Activated T-cell treated with anti-CD3 and anti-CD28 coated beads, Interleukin-2, amount 50 U/mL, for 72 hours (primary cell): ENCODE measurements around the gene DGKB. TPM values are rescaled to one million over a fixed set of nuclear protein-coding genes. Genes with fewer than 3 reads are reported as not detected.

ENCODE experiments used
- ATAC-seq, 2 donors: fragments of 150-1000 bp; cut with Tn5 transposase; replicated peaks in 1 of 2; 2 replicates each; pipeline ENCODE4 v1.10.0; 2021; ENCODE audit warnings: moderate library complexity in 2 of 2, mild to moderate bottlenecking in 1 of 2
- DNase-seq, 2 donors: peaks; one replicate each; pipeline ENCODE4 v3.0.0; 2021 to 2022; ENCODE audit warnings: mixed read lengths in 1 of 2
- H3K27ac Mint-ChIP-seq: one replicate; pipeline ENCODE4 v1.8.0; 2022; ENCODE audit warnings: mild to moderate bottlenecking, moderate library complexity, mixed read lengths
- H3K27me3 Mint-ChIP-seq: one replicate; pipeline ENCODE4 v1.8.0; 2022; ENCODE audit warnings: low read depth, mixed read lengths
- H3K36me3 Mint-ChIP-seq, 2 donors: one replicate each; pipeline ENCODE4 v1.8.0; 2022; ENCODE audit warnings: mixed read lengths in 2 of 2, mild to moderate bottlenecking in 1 of 2; ENCODE audit not compliant: insufficient read depth in 2 of 2
- H3K4me1 Mint-ChIP-seq: one replicate; pipeline ENCODE4 v1.8.0; 2022; ENCODE audit warnings: low read depth, mixed read lengths
- H3K4me3 Mint-ChIP-seq, 2 donors: one replicate each; pipeline ENCODE4 v1.8.0; 2022; ENCODE audit warnings: mild to moderate bottlenecking in 2 of 2, mixed read lengths in 2 of 2, moderate library complexity in 2 of 2
- H3K9me3 Mint-ChIP-seq, 2 donors: one replicate each; pipeline ENCODE4 v1.8.0; 2022; ENCODE audit warnings: mixed read lengths in 2 of 2
- total RNA-seq, 2 donors: library from RNA; stranded (reverse); gene quantifications; one replicate each; pipeline ENCODE4 v1.2.3, GENCODE V29; 2022

Gene DGKB
- total RNA-seq, 2 donors from 2014 or later, result not detected

DNA sequence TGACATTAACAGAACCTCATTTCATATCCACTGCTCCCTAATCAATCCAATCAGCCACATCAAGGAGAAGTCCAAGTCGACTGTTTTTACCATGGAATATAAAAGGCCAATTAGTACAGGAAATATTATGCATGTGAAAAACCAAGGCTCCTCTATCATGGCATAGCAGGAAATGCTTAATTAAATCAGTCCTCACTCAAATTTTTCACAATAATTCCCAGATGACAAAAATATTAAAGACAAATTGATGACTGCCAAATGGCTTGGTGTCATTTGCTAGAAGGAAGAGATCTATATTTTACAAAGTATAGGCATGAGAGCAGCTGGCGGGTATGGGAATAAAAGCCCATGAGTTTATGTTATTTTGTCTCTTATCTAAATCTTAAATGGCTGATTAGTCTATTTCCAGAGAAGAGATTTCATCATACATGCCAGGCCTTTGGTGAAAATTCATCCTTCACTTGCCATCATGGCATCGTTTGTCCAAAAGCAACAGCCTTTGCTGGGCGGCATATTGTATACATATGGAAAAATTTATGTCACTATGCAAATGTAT is 219.6 kb downstream of the DGKB start:
- ATAC-seq (no peak), DNase-seq (no peak)
- Mint-ChIP-seq H3K4me3 (no peak overlapping the region), H3K36me3 (no peaks in the 10 kb centered on the region), H3K9me3 (no peaks in the 10 kb centered on the region), H3K4me1 (no peaks in the 10 kb centered on the region), H3K27me3 (no peaks in the 10 kb centered on the region), H3K27ac (no peak overlapping the region)

DNA sequence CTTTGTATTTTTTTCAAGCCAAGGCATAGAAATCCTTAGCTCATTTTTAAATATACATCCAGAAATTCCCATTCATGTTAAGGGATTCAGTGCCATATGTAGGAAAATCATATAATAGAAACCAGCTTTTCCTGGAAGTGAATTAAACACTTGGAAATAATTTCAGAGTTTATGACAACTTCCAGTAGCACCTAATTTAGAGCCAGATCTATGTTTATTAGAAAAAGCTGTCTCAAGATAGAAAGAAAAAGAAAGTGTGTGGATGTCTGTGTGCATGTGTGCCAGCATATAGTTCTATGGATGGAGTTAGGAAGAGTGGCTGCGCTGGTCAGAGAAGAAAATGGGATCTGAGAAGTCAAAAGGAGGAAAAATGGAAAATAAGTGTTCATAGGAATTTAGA is 225.7 kb downstream of the DGKB start:
- Mint-ChIP-seq H3K9me3 (no peaks in the 10 kb centered on the region), H3K27ac (no peak overlapping the region), H3K4me1 (no peaks in the 10 kb centered on the region), H3K36me3 (no peaks in the 10 kb centered on the region), H3K27me3 (no peaks in the 10 kb centered on the region), H3K4me3 (no peak overlapping the region)
- no peak for ATAC-seq
- DNase-seq, result no peak

DNA sequence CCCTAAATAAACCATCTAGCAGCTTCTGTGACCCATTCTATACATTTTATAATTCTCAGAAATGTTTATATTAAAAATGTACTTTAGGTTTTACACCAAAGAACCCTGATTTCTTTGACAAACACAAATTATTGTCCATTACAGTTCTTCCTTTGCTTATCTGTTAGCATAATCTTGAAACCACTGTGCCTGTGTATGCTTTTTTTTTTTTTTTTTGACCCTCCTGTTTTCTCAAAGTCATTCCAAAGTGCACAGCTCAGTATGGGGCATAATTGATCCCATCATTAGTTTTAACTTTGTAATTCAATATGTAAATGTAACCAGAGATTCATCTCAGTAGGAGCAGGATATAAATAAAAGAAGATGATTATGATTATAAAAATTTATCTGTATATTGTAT is 229.3 kb downstream of the DGKB start:
- H3K27me3 Mint-ChIP-seq, result no peaks in the 10 kb centered on the region
- H3K27ac Mint-ChIP-seq, result no peak overlapping the region
- ATAC-seq (no peak), DNase-seq (no peak)
- H3K4me3 Mint-ChIP-seq, result no peak overlapping the region
- H3K9me3 Mint-ChIP-seq, result peaks cover 0 to 2% of the 10 kb centered on the region in 2 donors
- no peaks in the 10 kb centered on the region for H3K36me3 Mint-ChIP-seq
- H3K4me1 Mint-ChIP-seq, result no peaks in the 10 kb centered on the region

DNA sequence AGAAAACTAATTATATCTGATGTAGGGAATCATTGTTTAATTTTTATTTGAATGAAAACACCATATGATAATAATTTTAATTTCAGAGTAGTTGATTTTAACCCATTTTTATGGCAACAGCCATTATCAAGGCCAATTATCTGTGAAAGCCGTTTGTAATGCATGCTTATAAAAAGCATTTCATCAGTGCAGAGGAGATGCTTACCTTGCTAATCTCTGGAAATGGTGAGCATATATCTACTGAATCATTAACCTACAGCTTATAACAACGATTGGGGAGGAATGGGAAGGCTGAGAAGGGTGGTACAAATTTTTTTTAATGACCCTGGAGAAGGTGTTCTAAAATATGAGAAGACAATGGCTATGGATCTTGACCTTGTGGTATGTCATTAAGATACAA is 235.6 kb downstream of the DGKB start:
- Mint-ChIP-seq H3K4me3 (no peak overlapping the region), H3K27ac (no peak overlapping the region), H3K36me3 (no peaks in the 10 kb centered on the region), H3K9me3 (peaks cover 0 to 2% of the 10 kb centered on the region in 2 donors), H3K27me3 (no peaks in the 10 kb centered on the region), H3K4me1 (no peaks in the 10 kb centered on the region)
- DNase-seq (no peak), ATAC-seq (no peak)

DNA sequence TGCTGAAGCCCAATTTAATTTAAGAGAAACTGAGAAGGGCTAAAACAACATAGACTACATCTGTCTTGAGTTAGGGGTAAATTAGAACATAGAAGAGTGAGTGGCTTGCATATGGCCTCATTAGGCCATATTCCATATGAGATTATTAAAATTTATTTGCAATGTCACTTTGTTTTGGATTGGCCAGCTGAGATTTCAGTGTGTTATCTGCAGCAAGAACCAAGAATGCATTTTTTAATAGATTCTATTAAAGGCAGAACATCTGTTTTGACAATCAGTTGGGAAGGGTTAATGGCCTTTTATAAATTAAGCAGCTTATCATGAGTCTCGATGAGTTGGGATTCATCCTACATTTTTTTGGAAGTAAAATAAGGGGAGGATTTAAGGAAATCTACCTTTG is 236.2 kb downstream of the DGKB start:
- Mint-ChIP-seq H3K27ac (no peak overlapping the region), H3K36me3 (no peaks in the 10 kb centered on the region), H3K4me1 (no peaks in the 10 kb centered on the region), H3K4me3 (no peak overlapping the region), H3K27me3 (no peaks in the 10 kb centered on the region), H3K9me3 (peaks cover 0 to 2% of the 10 kb centered on the region in 2 donors)
- DNase-seq (no peak), ATAC-seq (no peak)

DNA sequence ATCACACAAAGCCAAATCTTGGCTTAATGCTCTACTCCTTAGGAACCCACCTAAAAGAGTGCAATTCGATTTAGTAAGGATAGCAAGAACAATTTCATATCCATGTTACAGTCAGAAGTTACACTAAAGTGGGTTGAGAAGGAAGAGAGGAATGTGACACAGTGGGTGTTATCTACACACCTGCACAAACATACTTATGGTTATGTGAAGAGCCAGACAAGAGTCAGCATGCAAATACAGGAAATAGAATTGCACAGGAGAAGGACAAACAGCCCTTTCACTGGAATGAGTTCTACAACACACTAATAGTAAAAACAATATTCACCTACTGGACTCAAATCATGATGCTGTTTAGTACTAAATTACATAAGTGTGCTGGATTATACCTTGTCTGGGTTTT is 262.8 kb downstream of the DGKB start:
- Mint-ChIP-seq H3K4me3 (no peak overlapping the region), H3K36me3 (peaks cover 0 to 3% of the 10 kb centered on the region in 2 donors), H3K27ac (no peak overlapping the region), H3K9me3 (peaks cover 3 to 10% of the 10 kb centered on the region in 2 donors), H3K27me3 (no peaks in the 10 kb centered on the region), H3K4me1 (no peaks in the 10 kb centered on the region)
- ATAC-seq, result no peak
- no peak for DNase-seq

DNA sequence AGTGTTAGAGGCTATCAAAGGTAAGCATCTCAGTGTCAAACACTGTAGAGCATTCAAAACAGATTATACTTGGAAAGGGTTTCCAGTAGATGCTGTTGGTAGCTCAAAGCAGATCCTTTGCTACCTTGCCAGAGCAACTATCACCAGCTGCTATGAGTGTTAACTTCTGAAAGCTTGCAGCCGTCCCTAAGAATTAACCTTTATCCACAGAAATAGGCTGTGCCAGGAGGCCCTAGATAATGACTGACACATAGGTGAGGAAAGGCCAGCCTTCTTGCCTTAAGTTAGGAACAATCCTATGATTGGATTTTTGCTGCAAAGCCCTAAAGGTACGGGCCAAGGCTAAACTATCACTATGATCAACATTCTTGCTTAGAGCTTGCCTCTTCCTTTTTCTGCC is 263.2 kb downstream of the DGKB start:
- no peak for ATAC-seq

DNA sequence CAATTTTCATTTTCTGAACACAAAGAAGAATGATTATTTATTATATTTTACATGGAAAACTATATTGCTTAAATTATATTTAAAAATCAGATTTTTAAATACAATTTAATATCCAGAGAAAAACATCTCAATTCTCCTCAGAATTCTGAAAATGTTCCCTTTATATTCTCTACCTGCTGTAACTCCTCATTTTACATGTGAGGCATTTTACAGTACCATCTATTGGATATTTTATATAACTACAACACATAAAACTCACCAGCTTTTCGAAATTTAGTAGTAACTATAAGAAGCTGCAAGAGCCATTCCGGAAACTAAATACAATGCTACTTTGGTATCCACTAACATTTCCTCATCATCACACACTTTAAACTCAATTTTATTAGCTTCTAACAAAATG is 264.6 kb downstream of the DGKB start:
- no peaks in the 10 kb centered on the region for H3K4me1 Mint-ChIP-seq
- no peak overlapping the region for H3K27ac Mint-ChIP-seq
- DNase-seq (no peak), ATAC-seq (no peak)
- H3K9me3 Mint-ChIP-seq, result peaks cover 1 to 4% of the 10 kb centered on the region in 2 donors
- H3K36me3 Mint-ChIP-seq, result no peaks in the 10 kb centered on the region
- H3K27me3 Mint-ChIP-seq, result no peaks in the 10 kb centered on the region
- no peak overlapping the region for H3K4me3 Mint-ChIP-seq

More for the DNA sequence above, 263.2 kb downstream of the DGKB start:
- Mint-ChIP-seq H3K4me1 (no peaks in the 10 kb centered on the region), H3K36me3 (peaks cover 0 to 3% of the 10 kb centered on the region in 2 donors), H3K27ac (no peak overlapping the region), H3K27me3 (no peaks in the 10 kb centered on the region), H3K4me3 (no peak overlapping the region), H3K9me3 (peaks cover 3 to 10% of the 10 kb centered on the region in 2 donors)
- no peak for DNase-seq

DNA sequence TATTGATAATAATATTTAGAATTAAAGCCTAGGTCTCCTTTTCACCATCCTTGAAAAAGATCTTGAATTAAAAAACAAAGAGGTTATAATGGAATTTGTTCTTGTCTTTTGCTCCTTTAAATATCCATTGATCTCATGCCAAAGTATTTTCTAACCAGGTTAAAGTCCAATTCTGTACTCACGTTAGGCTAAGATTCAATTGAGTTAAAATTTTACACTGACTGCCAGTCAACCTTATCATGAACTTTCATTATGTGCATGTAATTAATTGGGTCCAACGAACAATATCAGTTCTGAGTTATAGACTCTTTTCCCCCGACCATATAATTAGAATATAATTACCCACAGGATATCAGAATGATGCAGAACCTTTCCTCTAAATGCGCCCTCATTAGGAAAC is 266.6 kb downstream of the DGKB start:
- peaks cover 1% of the 10 kb centered on the region in 2 donors for H3K9me3 Mint-ChIP-seq
- ATAC-seq, result no peak
- H3K27me3 Mint-ChIP-seq, result no peaks in the 10 kb centered on the region
- no peaks in the 10 kb centered on the region for H3K36me3 Mint-ChIP-seq
- no peaks in the 10 kb centered on the region for H3K4me1 Mint-ChIP-seq
- H3K4me3 Mint-ChIP-seq, result no peak overlapping the region
- no peak for DNase-seq
- no peak overlapping the region for H3K27ac Mint-ChIP-seq

DNA sequence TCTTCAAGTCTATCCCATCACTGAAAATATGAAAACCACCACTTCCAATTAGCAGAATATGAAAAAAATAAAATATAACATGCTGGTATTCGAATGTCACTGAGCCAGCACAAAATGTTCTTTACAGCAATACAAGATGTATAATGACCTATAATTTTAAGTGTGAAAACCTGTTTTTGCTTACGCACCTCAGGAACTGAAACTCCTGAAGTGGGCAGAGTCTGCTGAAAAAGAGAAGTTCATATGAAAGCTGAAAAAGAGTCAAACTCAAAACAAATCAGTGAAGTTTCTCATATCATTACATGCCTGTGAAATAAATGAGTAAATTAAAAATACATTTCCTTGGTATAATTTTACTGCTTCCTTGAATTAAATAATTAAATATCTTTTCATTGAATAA is 272.5 kb downstream of the DGKB start:
- no peak for DNase-seq
- Mint-ChIP-seq H3K4me3 (no peak overlapping the region), H3K9me3 (no peaks in the 10 kb centered on the region), H3K27me3 (no peaks in the 10 kb centered on the region), H3K4me1 (no peaks in the 10 kb centered on the region), H3K27ac (no peak overlapping the region), H3K36me3 (no peaks in the 10 kb centered on the region)
- no peak for ATAC-seq

DNA sequence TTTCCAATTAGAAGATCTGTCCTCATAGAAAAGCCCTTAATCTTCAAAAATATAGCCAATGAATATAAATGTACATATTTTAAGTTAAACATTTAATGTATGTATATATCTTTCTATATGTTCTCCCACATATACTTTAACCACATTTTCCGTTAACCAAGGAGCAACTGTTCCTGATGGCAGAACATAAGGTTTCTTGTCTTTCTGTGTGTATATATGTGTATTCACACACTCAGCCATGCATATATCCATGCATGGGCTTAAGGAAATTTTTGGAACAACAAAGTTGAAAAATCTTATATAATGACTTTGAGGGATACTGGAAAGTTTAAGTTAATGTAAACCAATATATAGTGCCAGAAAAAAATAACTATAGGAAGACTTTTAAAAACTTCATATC is 274.0 kb downstream of the DGKB start:
- H3K9me3 Mint-ChIP-seq, result no peaks in the 10 kb centered on the region
- H3K27ac Mint-ChIP-seq, result no peak overlapping the region
- H3K4me1 Mint-ChIP-seq, result no peaks in the 10 kb centered on the region
- no peak for ATAC-seq
- H3K4me3 Mint-ChIP-seq, result no peak overlapping the region
- no peaks in the 10 kb centered on the region for H3K36me3 Mint-ChIP-seq
- DNase-seq, result no peak
- H3K27me3 Mint-ChIP-seq, result no peaks in the 10 kb centered on the region

DNA sequence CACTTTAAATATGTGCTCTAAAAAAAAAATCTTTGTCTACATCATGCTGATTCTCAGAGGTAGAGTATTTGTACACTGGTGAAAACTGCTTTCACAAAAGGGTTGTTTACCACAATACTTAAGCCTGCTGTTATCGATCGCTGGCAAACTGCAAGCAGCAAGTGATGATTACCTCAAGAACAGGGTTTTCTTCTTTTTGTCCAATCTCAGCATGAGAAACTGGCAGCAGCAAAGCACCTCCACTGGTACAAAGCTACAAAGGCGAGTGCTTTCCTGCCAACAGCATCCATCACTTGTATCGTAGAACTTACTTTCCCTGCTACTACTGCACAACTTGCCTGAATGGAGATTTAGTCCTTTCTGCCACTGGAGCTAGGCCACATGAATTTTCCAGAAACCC is 276.5 kb downstream of the DGKB start:
- Mint-ChIP-seq H3K9me3 (peaks cover 0 to 2% of the 10 kb centered on the region in 2 donors), H3K4me3 (no peak overlapping the region), H3K4me1 (no peaks in the 10 kb centered on the region), H3K36me3 (no peaks in the 10 kb centered on the region), H3K27me3 (no peaks in the 10 kb centered on the region), H3K27ac (no peak overlapping the region)
- ATAC-seq, result no peak
- no peak for DNase-seq

DNA sequence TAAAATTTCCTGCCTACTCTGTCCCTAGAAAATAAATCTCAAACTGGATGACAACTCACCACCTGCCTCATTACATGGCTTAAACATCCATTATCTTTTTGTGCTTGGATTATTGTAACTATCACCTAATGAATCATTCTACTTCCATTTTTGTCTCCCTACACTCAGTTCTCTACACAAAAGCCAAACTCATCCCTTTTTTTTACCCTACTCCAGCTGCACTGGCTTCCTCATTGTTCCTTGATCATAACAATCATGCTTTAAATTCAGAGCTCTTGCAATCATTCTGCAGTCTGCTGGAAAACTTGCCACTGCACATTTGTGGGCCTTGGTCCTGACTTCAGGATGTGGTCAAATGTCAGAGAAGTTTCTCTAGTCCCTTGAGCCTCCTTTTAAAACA is 280.0 kb downstream of the DGKB start:
- H3K27ac Mint-ChIP-seq, result no peak overlapping the region
- no peak overlapping the region for H3K4me3 Mint-ChIP-seq

DNA sequence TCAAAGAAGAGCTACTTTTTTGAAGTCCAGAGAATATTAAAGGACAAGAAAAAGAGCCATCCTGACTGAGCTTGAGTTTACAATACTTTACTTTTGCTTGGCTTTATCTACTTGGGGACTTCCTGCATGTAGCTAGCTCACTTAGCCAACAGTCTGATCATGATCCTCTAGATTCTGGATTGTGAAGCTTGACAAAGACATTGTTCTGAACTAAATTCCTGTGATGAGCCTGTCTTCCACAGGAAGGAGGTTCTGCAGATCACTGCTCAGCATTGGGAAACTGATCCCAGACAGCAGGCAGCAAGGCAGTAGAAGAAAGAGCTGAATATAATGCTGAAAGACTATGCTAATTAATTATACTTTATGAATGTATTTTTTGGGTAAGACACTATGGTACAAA is 296.4 kb downstream of the DGKB start:
- DNase-seq (no peak), ATAC-seq (no peak)
- Mint-ChIP-seq H3K27me3 (no peaks in the 10 kb centered on the region), H3K4me1 (no peaks in the 10 kb centered on the region), H3K27ac (no peak overlapping the region), H3K9me3 (no peaks in the 10 kb centered on the region), H3K36me3 (no peaks in the 10 kb centered on the region), H3K4me3 (no peak overlapping the region)

More for the DNA sequence above, 280.0 kb downstream of the DGKB start:
- DNase-seq (no peak), ATAC-seq (no peak)
- Mint-ChIP-seq H3K9me3 (peaks cover under 1 to 2% of the 10 kb centered on the region in 2 donors), H3K27me3 (no peaks in the 10 kb centered on the region), H3K36me3 (no peaks in the 10 kb centered on the region), H3K4me1 (no peaks in the 10 kb centered on the region)
